Hepatocyte (in vitro differentiated cells): ENCODE data around the gene GPBAR1. TPM values are rescaled to one million over a fixed set of nuclear protein-coding genes. Genes with fewer than 3 reads are reported as not detected.

Experiments used
- microRNA-seq: library from miRNA; unstranded; fragments of <30 nt; microRNA quantifications from one replicate; pipeline ENCODE4, GENCODE V29; 2017
- polyA plus RNA-seq: library from polyadenylated mRNA; unstranded; fragments of >200 nt; fragmentation: Nextera tagmentation; extraction: Ambion mirVana; gene quantifications from 2 replicates; pipeline ENCODE4 v1.2.1, GENCODE V29; 2016
- total RNA-seq: library from RNA; depleted of rRNA; stranded (reverse); fragments of >200 nt; gene quantifications from 2 replicates; pipeline ENCODE4 v1.2.3, GENCODE V29; 2014

The GPBAR1 gene
- total and polyA plus RNA-seq, 2 experiments from 2014 or later: 6.1 to 23.4 TPM

Small RNAs within 50 kb of the gene (microRNA-seq; reads per million reads assigned to microRNA genes)
- 7.6 reads per million, percentile 19 among the genes with 10 or more reads in this experiment for gene MIR6513

Other genes with a start within 250 kb of the GPBAR1 start
- 0.10 and 0.44 TPM in 2 replicates for gene RUFY4, start 191.8 kb upstream of the GPBAR1 start, total RNA-seq
- gene RUFY4, start 191.8 kb upstream of the GPBAR1 start, polyA plus RNA-seq: 1.5 TPM in 1 of 2 replicates, not detected in the other
- gene CXCR2, start 135.0 kb upstream of the GPBAR1 start, total RNA-seq: 0.07 TPM in 1 of 2 replicates, not detected in the other
- 0.09 and 0.56 TPM in 2 replicates for gene CXCR2, start 135.0 kb upstream of the GPBAR1 start, polyA plus RNA-seq
- gene CXCR1, start 94.1 kb upstream of the GPBAR1 start, total RNA-seq: not detected in 2 replicates
- gene CXCR1, start 94.1 kb upstream of the GPBAR1 start, polyA plus RNA-seq: not detected in 2 replicates
- gene ARPC2, start 43.8 kb upstream of the GPBAR1 start, total RNA-seq: 310 and 312 TPM in 2 replicates
- gene ARPC2, start 43.8 kb upstream of the GPBAR1 start, polyA plus RNA-seq: 436 and 482 TPM in 2 replicates
- 104 and 140 TPM in 2 replicates for gene AAMP, start 9.1 kb downstream of the GPBAR1 start, total RNA-seq
- gene AAMP, start 9.1 kb downstream of the GPBAR1 start, polyA plus RNA-seq: 166 and 179 TPM in 2 replicates
- gene PNKD, start 9.5 kb downstream of the GPBAR1 start, total RNA-seq: 48.7 and 56.3 TPM in 2 replicates
- 140 and 145 TPM in 2 replicates for gene PNKD, start 9.5 kb downstream of the GPBAR1 start, polyA plus RNA-seq
- 167 and 224 TPM in 2 replicates for gene TMBIM1, start 31.5 kb downstream of the GPBAR1 start, total RNA-seq
- 265 and 302 TPM in 2 replicates for gene TMBIM1, start 31.5 kb downstream of the GPBAR1 start, polyA plus RNA-seq
- 0.33 TPM in 1 of 2 replicates, not detected in the other for gene CATIP, start 95.8 kb downstream of the GPBAR1 start, total RNA-seq
- gene CATIP, start 95.8 kb downstream of the GPBAR1 start, polyA plus RNA-seq: 0.39 and 0.70 TPM in 2 replicates
- gene SLC11A1, start 121.3 kb downstream of the GPBAR1 start, total RNA-seq: 0.60 and 0.72 TPM in 2 replicates
- gene SLC11A1, start 121.3 kb downstream of the GPBAR1 start, polyA plus RNA-seq: 0.74 and 1.2 TPM in 2 replicates
- 124 and 142 TPM in 2 replicates for gene CTDSP1, start 138.9 kb downstream of the GPBAR1 start, total RNA-seq
- gene CTDSP1, start 138.9 kb downstream of the GPBAR1 start, polyA plus RNA-seq: 48.4 and 53.1 TPM in 2 replicates
- 218 and 261 TPM in 2 replicates for gene VIL1, start 158.1 kb downstream of the GPBAR1 start, total RNA-seq
- gene VIL1, start 158.1 kb downstream of the GPBAR1 start, polyA plus RNA-seq: 151 and 160 TPM in 2 replicates